K562 (cell line): ENCODE data around the gene LMAN2. TPM values are rescaled to one million over a fixed set of nuclear protein-coding genes. Genes with fewer than 3 reads are reported as not detected.

ENCODE experiments used
- ATAC-seq: fragments of 200-7000 bp; cut with Tn5 transposase; 3 replicates; pipeline ENCODE4 v1.9.1; 2020; ENCODE audit warnings: moderate library complexity
- BruUV-seq: library from RNA; stranded (reverse); fragments of 400-500 nt; replicated peaks from 2 replicates; lab custom pipeline; 2021; lab: Mats Ljungman, UMichigan
- CTCF ChIA-PET: fragments of 300-600 bp; formaldehyde crosslinking; extraction: SDS; loops from one replicate; lab custom pipeline; 2021; ENCODE audit warnings: low intra/inter-chr PET ratio; lab: Yijun Ruan, JAX
- POLR2A ChIA-PET: fragments of 300-600, 350-650 bp; sonication (Branson Sonifier 250); formaldehyde crosslinking; extraction: SDS; loops from one replicate; lab custom pipeline; 2021; ENCODE audit warnings: antibody characterized with exemption, inconsistent platforms; lab: Yijun Ruan, JAX
- DNase-seq, 4 experiments: peaks; one replicate each; pipeline versions ENCODE4 v3.0.0 to v3.0.0-alpha.2; 2011 to 2018; ENCODE audit warnings: low spot score in 3 of 4, mixed read lengths in 3 of 4; ENCODE audit errors: extremely low read depth in 1 of 4
- FAIRE-seq: peaks from 2 replicates; lab custom pipeline; 2011; peaks lifted over from hg19 to GRCh38; lab: Jason Lieb, UNC
- H2AFZ ChIP-seq: 2 replicates; pipeline ENCODE4 v1.6.0; 2011; ENCODE audit warnings: low read depth, low read length, control low read depth, inconsistent platforms
- H3K27ac ChIP-seq: fragments of 200-600 bp; 3 replicates; pipeline ENCODE4 v1.8.0; 2011; ENCODE audit warnings: low read depth, mild to moderate bottlenecking, control low read depth, inconsistent platforms, low read length, moderate library complexity, mixed read lengths; ENCODE audit errors: extremely low read depth
- H3K27me3 ChIP-seq, 2 experiments: fragments of 300-600 bp in 1 of 2; 2 replicates in 1 of 2; 3 replicates in 1 of 2; pipeline versions ENCODE4 v1.6.0 to v1.8.0; 2011; ENCODE audit warnings: inconsistent platforms in 2 of 2, low read length in 2 of 2, mild to moderate bottlenecking in 1 of 2, mixed read lengths in 1 of 2, moderate library complexity in 1 of 2; ENCODE audit not compliant: control insufficient read depth in 2 of 2, insufficient read depth in 2 of 2
- H3K36me3 ChIP-seq: fragments of 300-600 bp; 3 replicates; pipeline ENCODE4 v1.8.0; 2011; ENCODE audit warnings: mild to moderate bottlenecking, low read length, inconsistent platforms; ENCODE audit not compliant: control insufficient read depth, insufficient read depth
- H3K4me1 ChIP-seq, 2 experiments: fragments of 200-600 bp in 1 of 2; replicated peaks in 1 of 2; 2 replicates in 1 of 2; 3 replicates in 1 of 2; pipeline versions ENCODE4 v1.5.1 to v1.8.0; 2011; ENCODE audit warnings: inconsistent platforms in 2 of 2, low read length in 2 of 2, mild to moderate bottlenecking in 1 of 2, mixed read lengths in 1 of 2, moderate library complexity in 1 of 2; ENCODE audit not compliant: control insufficient read depth in 2 of 2, insufficient read depth in 2 of 2
- H3K4me2 ChIP-seq: 2 replicates; pipeline ENCODE4 v1.6.1; 2011; ENCODE audit warnings: low read length, control low read depth, inconsistent platforms, mixed read lengths; ENCODE audit not compliant: insufficient read depth
- H3K4me3 ChIP-seq: fragments of 200-600 bp; sonication (generic), shearing (Covaris generic); 2 replicates; pipeline ENCODE4 v1.5.1; 2016; ENCODE audit warnings: control low read depth, inconsistent platforms
- H3K79me2 ChIP-seq: fragments of 200-600 bp; 3 replicates; pipeline ENCODE4 v1.8.0; 2011; ENCODE audit warnings: low read length, inconsistent platforms; ENCODE audit not compliant: control insufficient read depth, insufficient read depth
- H3K9ac ChIP-seq, 2 experiments: 2 replicates each; pipeline versions ENCODE4 v1.6.0 to v1.6.1; 2011; ENCODE audit warnings: low read depth in 2 of 2, low read length in 2 of 2, control low read depth in 1 of 2, inconsistent platforms in 1 of 2, mild to moderate bottlenecking in 1 of 2, mixed read lengths in 1 of 2; ENCODE audit not compliant: insufficient read depth in 1 of 2
- H3K9me1 ChIP-seq: one replicate; pipeline ENCODE4 v1.6.0; 2011; ENCODE audit warnings: inconsistent platforms, mild to moderate bottlenecking, low read length, moderate library complexity; ENCODE audit not compliant: control insufficient read depth, insufficient read depth
- H3K9me3 ChIP-seq: replicated peaks from 2 replicates; pipeline ENCODE4 v1.5.1; 2011; ENCODE audit warnings: low read depth, low read length, inconsistent platforms; ENCODE audit not compliant: control insufficient read depth, insufficient read depth
- H4K20me1 ChIP-seq: replicated peaks from 2 replicates; pipeline ENCODE4 v1.6.1; 2011; ENCODE audit warnings: low read length, inconsistent platforms, mixed read lengths; ENCODE audit not compliant: control insufficient read depth, insufficient read depth
- IFI16 ChIP-seq: fragments of 250-450 bp; sonication (Bioruptor Pico); IDR thresholded peaks from 2 replicates; pipeline ENCODE4 v2.1.2; 2022; ENCODE audit warnings: mild to moderate bottlenecking, inconsistent platforms
- MTA2 ChIP-seq: fragments of 450-650 bp; IDR thresholded peaks from 2 replicates; pipeline ENCODE4 v1.6.1; 2016; ENCODE audit warnings: low read depth
- PREB ChIP-seq: sonication (generic); formaldehyde crosslinking; IDR thresholded peaks from 2 replicates; pipeline ENCODE4 v1.8.1; 2023; ENCODE audit warnings: mild to moderate bottlenecking, missing genetic modification reagents
- SMAD4 ChIP-seq: fragments of 250-450 bp; sonication (Bioruptor Pico); conservative IDR thresholded peaks from 2 replicates; pipeline ENCODE4 v1.8.0; 2021; ENCODE audit warnings: inconsistent platforms, mild to moderate bottlenecking, moderate library complexity
- WGBS: fragments of 100-300 bp; shearing (Covaris generic); methylation state at CpG from one replicate; pipeline ENCODE4 v1.1.6; 2016; ENCODE audit warnings: low coverage, mixed read lengths; ENCODE audit not compliant: insufficient coverage; ENCODE audit errors: missing lambda C conversion rate; 5-methylcytosine and 5-hydroxymethylcytosine counted together
- in situ Hi-C: fragments of 300-500 bp; cut with MboI; formaldehyde crosslinking; loops from 4 replicates; pipeline ENCODE4 v1.15.0; 2018; ENCODE audit warnings: inconsistent platforms, mixed read lengths
- intact Hi-C: fragments of 100-400 bp; cut with micrococcal nuclease; formaldehyde crosslinking; loops from 2 replicates; pipeline ENCODE4 v1.14.2; 2022
- polyA plus RNA-seq, 8 experiments: library from polyadenylated mRNA; depleted of rRNA in 4 of 8; stranded (reverse) in 5 of 8; unstranded in 3 of 8; fragments of >200 nt; fragmentation: Nextera tagmentation in 2 of 8; fragmentation: Illumina TruSeq in 1 of 8; extraction: Ambion mirVana in 2 of 8; extraction: Trizol in 1 of 8; gene quantifications; 2 replicates each; pipeline versions ENCODE4 v1.2.1 to v1.2.3, GENCODE V29; 2011 to 2014; ENCODE audit warnings: inconsistent platforms in 1 of 8, missing spikeins in 1 of 8
- total RNA-seq, 7 experiments: library from RNA; depleted of rRNA in 6 of 7; stranded (reverse); fragments of >200 nt in 6 of 7; fragmentation: Illumina TruSeq in 2 of 7; extraction: Trizol in 2 of 7; gene quantifications; 2 replicates each; pipeline versions ENCODE4 v1.2.1 to v1.2.3, GENCODE V29; 2011 to 2021; ENCODE audit warnings: low replicate concordance in 1 of 7
- TF ChIP-seq, protein P1 (sequence below): IDR thresholded peaks from 3 replicates; pipeline ENCODE4 v1.6.1; 2011; ENCODE audit warnings: borderline replicate concordance, mild to moderate bottlenecking; ENCODE audit not compliant: insufficient read length, insufficient read depth
- TF ChIP-seq, protein P2 (sequence below): fragments of 450-650 bp; IDR thresholded peaks from 2 replicates; pipeline ENCODE4 v1.6.1; 2016; ENCODE audit warnings: borderline replicate concordance

The LMAN2 gene
- total and polyA plus RNA-seq, 9 of the 15 experiments (the other 6 are each of a cell fraction or from before 2014, with no cell fraction given), result 2.7 to 254 (median 136) TPM

DNA sequence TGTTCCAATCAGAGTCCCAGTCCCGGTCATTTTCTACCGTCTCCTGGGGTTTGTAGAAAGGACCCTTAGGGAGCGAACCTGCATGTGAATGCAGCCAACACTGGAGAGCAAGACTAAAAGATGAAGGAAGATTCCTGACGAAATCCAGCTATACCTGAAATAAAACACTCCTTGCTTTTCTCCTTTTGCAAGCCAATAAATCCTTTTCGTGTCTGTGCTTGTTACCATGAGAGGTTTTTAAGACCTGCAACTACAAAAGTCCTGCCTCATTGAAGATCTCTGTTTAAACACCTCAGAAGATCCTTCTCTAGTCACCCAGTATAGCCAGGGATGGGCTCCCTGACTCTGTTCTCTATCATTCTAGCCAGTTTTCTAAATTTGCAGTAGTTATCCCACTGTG lies 22.7 kb upstream of the LMAN2 start:
- Histone ChIP-seq H3K9me1 (peaks cover 8% of the 10 kb centered on the region), H3K9ac (no peak overlapping the region; a peak in 1 of 4 replicates), H2AFZ (no peak overlapping the region), H3K27me3 (no peaks in the 10 kb centered on the region), H3K4me3 (no peak overlapping the region), H3K4me2 (no peak overlapping the region), H3K79me2 (peaks cover 5% of the 10 kb centered on the region; the same call in 1 of the 3 replicates), H3K36me3 (peaks cover 36% of the 10 kb centered on the region; the same call in 2 of the 3 replicates), H4K20me1 (no peaks in the 10 kb centered on the region), H3K27ac (no peak overlapping the region), H3K9me3 (no peaks in the 10 kb centered on the region), H3K4me1 (peaks cover 29 to 48% of the 10 kb centered on the region in 2 experiments)
- ATAC-seq (no peak), FAIRE-seq (no peak), DNase-seq (no peak)
- in situ Hi-C loops, result no loop called here
- TF ChIP-seq, protein P1, sequence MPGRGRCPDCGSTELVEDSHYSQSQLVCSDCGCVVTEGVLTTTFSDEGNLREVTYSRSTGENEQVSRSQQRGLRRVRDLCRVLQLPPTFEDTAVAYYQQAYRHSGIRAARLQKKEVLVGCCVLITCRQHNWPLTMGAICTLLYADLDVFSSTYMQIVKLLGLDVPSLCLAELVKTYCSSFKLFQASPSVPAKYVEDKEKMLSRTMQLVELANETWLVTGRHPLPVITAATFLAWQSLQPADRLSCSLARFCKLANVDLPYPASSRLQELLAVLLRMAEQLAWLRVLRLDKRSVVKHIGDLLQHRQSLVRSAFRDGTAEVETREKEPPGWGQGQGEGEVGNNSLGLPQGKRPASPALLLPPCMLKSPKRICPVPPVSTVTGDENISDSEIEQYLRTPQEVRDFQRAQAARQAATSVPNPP, result no peak
- TF ChIP-seq IFI16 (CRISPR knock-in tag), result no peak
- TF ChIP-seq, protein P2, sequence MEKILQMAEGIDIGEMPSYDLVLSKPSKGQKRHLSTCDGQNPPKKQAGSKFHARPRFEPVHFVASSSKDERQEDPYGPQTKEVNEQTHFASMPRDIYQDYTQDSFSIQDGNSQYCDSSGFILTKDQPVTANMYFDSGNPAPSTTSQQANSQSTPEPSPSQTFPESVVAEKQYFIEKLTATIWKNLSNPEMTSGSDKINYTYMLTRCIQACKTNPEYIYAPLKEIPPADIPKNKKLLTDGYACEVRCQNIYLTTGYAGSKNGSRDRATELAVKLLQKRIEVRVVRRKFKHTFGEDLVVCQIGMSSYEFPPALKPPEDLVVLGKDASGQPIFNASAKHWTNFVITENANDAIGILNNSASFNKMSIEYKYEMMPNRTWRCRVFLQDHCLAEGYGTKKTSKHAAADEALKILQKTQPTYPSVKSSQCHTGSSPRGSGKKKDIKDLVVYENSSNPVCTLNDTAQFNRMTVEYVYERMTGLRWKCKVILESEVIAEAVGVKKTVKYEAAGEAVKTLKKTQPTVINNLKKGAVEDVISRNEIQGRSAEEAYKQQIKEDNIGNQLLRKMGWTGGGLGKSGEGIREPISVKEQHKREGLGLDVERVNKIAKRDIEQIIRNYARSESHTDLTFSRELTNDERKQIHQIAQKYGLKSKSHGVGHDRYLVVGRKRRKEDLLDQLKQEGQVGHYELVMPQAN, result no peak
- no peak for TF ChIP-seq MTA2
- no peak for TF ChIP-seq PREB (CRISPR knock-in tag)
- no peak for TF ChIP-seq SMAD4
- WGBS, result 62% methylated on average over 5 of the region's 5 CpGs
- ChIA-PET POLR2A (interaction anchor here (1.6 to 2.0 kb wide), 2 partner anchors 16 to 62 kb away, joined by 4 to 7 read pairs; no protein-coding TSS in a partner anchor), CTCF (no interaction called here)
- intact Hi-C loops, result no loop called here
- BruUV-seq, result no TSS peak
